ENCODE measurements around the gene KCNQ1.
A peak's percentile ranks its signal among the peaks of the same experiment; 100 is the strongest.

The KCNQ1 gene

DNA sequence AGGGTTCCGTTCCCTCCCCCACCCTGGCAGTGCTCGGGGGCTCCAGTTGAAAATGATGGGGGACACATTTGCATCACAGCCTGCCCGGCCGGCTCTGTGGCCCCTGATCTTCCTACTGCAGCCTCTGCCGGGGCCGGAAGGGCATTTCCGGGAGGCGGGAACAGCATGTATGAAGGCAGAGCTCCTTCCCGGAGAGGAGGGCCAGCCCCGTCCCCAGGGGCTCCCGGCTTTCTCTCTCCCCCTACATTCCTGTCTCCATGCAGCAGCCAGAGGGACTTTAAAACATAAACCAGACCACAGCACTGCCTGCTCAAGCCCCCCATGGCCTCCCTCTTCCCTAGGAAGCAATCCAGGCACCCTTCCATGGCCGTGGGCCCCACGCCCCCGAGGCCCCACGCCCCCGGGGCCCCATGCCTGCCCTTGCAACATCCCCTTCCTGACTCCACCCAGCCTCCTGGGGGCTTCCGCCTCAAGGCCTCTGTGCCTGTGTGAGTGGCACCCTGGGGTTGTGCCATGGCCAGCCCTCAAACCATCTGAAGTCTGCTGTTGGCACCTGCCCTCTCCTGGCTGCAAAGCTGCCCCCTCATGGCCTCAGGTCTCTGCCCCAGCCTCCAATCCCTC is 367.7 kb downstream of the KCNQ1 start:
- ATAC-seq (ENCODE audit: low read depth) (no peak), DNase-seq (ENCODE audit: low spot score in 2 of 2) (no peak)
- peaks cover 18% of the 10 kb centered on the region for H3K9me3 Mint-ChIP-seq
- no peak overlapping the region for H3K4me3 Mint-ChIP-seq
- peaks cover 4% of the 10 kb centered on the region for H3K27me3 Mint-ChIP-seq
- peaks cover 15% of the 10 kb centered on the region for H3K4me1 Mint-ChIP-seq
- H3K36me3 Mint-ChIP-seq: peaks cover 51% of the 10 kb centered on the region
- no peak overlapping the region for H3K27ac Mint-ChIP-seq

DNA sequence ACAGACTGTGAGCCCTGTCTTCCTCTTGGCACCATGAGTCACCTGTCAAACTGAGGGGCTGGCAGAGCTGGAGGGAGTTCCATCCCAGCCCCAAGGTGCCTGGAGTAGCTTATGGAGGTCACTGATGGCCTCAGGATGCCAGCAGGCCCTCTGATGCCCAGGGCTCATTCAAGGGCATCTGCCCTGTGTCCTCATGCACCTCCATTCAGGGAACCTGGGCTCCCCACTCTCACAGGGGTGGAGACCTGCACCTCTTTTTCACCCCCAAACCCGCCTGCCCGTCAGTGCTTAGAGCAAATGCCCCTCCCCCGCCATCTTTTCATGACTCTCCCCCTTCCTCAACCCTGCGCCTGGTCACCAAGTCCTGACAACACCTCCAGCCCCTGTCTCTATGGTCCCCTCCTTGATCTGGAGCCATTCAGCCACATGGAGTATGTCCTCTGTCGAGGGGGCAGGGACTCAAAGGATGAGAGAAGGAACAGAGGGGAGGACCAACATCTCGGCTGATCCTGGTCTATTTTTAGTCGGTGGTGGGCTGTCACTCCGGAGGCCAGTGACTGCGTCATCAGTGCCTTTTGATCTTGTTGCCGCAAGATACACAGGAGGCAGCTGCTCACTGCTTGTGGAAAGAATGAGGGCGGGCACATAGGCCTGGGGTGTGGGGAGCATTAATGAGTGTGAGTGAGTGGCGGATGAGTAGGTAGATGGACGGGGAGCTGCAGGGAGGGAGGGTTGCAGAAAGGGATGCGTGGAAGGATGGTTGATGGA is 368.5 kb downstream of the KCNQ1 start:
- DNase-seq (ENCODE audit: low spot score in 2 of 2) (no peak), ATAC-seq (ENCODE audit: low read depth) (no peak)
- H3K27me3 Mint-ChIP-seq: peaks cover 4% of the 10 kb centered on the region
- H3K4me3 Mint-ChIP-seq: no peak overlapping the region
- H3K9me3 Mint-ChIP-seq: peaks cover 18% of the 10 kb centered on the region
- peaks cover 50% of the 10 kb centered on the region for H3K36me3 Mint-ChIP-seq
- H3K27ac Mint-ChIP-seq: no peak overlapping the region
- H3K4me1 Mint-ChIP-seq: peaks cover 15% of the 10 kb centered on the region

DNA sequence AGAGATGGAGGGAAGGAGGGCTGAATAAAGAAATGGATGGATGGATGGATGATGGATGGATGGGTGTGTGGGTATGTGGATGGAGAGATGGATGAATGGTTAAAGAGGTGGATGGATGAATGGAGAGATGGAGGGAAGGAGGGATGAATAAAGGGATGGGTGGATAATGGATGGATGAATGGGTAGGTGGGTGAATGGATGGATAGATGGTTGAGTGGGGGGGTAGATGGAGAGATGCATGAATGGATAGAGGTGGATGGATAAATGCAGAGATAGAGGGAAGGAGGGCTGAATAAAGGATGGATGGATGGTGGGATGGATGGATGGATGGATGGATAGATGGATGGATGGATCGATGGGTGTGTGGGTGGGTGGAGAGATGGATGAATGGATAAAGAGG is 369.2 kb downstream of the KCNQ1 start:
- no peak for ATAC-seq (ENCODE audit: low read depth)
- H3K27ac Mint-ChIP-seq: no peak overlapping the region
- peaks cover 12% of the 10 kb centered on the region for H3K4me1 Mint-ChIP-seq
- H3K27me3 Mint-ChIP-seq: peaks cover 2% of the 10 kb centered on the region
- H3K4me3 Mint-ChIP-seq: no peak overlapping the region
- DNase-seq (ENCODE audit: low spot score in 2 of 2): no peak
- peaks cover 18% of the 10 kb centered on the region for H3K9me3 Mint-ChIP-seq
- H3K36me3 Mint-ChIP-seq: peaks cover 51% of the 10 kb centered on the region

DNA sequence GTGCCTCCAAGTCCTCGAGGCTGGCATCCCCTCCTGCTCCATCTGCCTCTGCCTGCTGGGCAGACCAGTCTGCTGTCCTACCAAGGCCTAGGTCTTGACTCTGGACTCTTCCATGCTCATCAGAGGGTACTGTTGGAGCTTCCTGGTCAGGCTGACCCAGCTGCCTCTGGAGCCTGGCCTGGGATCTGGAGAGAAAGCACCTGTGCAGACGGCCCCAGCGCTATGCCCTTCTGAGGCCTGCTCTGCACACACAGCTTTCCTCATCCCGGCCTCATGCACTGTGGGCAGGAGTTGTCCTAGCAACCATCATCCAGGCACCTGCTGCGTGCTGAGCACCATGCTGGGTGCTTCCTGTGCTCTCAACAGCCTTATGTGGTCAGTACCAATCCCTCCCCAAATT is 369.9 kb downstream of the KCNQ1 start:
- Mint-ChIP-seq H3K27ac (no peak overlapping the region), H3K36me3 (peaks cover 47% of the 10 kb centered on the region), H3K4me1 (peaks cover 8% of the 10 kb centered on the region), H3K27me3 (peaks cover 2% of the 10 kb centered on the region), H3K4me3 (no peak overlapping the region), H3K9me3 (peaks cover 15% of the 10 kb centered on the region)
- DNase-seq (ENCODE audit: low spot score in 2 of 2) (no peak), ATAC-seq (ENCODE audit: low read depth) (no peak)

DNA sequence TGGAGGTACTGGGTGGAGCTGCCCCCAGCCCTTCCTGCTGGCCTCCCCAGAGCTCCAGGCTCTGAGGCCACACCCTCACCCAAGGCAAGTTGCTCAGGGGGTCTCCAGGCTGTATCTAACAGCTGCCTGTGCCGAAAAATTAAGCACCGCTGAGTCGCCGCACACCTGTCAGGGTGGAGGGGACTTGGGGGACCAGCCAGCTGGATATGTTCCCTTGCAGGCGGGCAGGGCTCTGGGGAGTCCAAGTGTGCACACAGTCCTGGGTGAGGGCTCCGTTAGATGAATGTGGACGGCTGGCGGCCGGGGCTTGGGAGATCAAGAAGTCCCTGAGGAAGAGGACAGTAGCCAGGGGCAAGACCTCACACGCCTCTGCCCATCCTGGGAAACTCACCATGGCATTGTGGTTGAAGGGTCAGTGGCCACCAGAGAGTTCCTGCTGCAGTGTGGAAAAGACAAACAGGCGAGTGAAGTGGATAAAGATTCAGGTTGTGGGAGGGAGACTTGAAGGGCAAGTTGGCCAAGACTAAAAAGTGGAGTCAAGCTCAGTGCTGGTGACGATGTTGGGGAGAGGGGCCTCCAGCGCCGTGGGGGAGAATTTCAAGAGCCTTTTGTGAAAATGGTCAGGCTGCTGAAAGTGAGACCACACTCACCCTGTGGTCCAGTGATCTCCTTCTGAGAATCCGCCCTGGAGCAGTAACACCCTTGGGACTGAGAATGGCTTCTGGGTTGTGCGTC is 371.1 kb downstream of the KCNQ1 start:
- peak overlapping the region; percentile 2 for H3K27ac Mint-ChIP-seq
- peaks cover 2% of the 10 kb centered on the region for H3K27me3 Mint-ChIP-seq
- H3K4me3 Mint-ChIP-seq: no peak overlapping the region

DNA sequence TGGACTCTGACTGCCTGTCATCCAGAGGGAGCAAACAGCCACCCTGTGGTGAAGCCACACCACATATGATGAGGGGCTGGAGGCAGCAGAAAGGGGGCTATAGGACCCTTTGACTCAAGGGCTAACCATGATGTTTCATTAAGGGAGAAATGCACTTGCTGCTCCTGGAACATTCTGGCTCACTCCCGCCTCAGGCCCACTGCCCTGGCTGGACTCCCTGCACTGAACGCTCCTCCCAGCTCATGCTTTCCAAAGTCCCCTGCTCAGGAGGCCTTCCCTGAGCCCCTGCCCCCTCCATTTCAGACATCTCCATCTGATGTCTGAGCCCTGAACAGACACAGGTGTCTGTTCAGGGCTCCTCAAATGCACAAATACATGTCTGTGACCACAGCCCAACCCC is 371.7 kb downstream of the KCNQ1 start:
- Mint-ChIP-seq H3K27me3 (peaks cover 2% of the 10 kb centered on the region), H3K4me3 (no peak overlapping the region), H3K4me1 (peaks cover 8% of the 10 kb centered on the region), H3K36me3 (peaks cover 51% of the 10 kb centered on the region), H3K9me3 (peaks cover 19% of the 10 kb centered on the region), H3K27ac (no peak overlapping the region)
- DNase-seq (ENCODE audit: low spot score in 2 of 2) (no peak), ATAC-seq (ENCODE audit: low read depth) (no peak)

More for the DNA sequence above, 371.1 kb downstream of the KCNQ1 start:
- DNase-seq (ENCODE audit: low spot score in 2 of 2) (no peak), ATAC-seq (ENCODE audit: low read depth) (no peak)
- peaks cover 8% of the 10 kb centered on the region for H3K4me1 Mint-ChIP-seq
- H3K9me3 Mint-ChIP-seq: peaks cover 19% of the 10 kb centered on the region
- peaks cover 51% of the 10 kb centered on the region for H3K36me3 Mint-ChIP-seq

DNA sequence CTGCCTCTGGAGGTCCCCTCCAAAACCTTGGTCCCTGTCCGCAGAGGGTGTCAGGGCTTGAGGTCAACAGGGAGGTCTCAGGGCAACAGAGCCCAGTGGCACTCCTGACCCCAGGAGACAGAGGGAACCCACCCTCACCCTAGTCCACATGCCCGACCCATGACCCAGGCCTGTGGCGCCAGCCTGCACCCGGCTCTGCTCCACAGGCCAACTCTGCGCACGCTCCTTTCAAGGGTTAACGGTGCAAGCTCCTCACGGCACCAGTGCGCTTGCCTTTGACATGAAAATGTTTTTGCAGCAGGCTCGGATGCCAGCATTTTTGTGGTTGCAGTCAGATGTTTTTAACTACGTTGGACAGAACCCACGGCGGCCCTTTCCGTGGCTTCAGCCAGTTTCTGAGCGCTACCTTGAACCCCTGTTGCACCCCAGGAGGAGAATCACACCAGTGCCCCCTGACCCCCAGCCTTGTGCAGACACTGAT is 372.2 kb downstream of the KCNQ1 start:
- Mint-ChIP-seq H3K4me1 (peaks cover 8% of the 10 kb centered on the region), H3K27ac (no peak overlapping the region), H3K36me3 (peaks cover 56% of the 10 kb centered on the region), H3K9me3 (peaks cover 23% of the 10 kb centered on the region), H3K4me3 (no peak overlapping the region), H3K27me3 (peaks cover 2% of the 10 kb centered on the region)
- ATAC-seq (ENCODE audit: low read depth) (no peak), DNase-seq (ENCODE audit: low spot score in 2 of 2) (no peak)

DNA sequence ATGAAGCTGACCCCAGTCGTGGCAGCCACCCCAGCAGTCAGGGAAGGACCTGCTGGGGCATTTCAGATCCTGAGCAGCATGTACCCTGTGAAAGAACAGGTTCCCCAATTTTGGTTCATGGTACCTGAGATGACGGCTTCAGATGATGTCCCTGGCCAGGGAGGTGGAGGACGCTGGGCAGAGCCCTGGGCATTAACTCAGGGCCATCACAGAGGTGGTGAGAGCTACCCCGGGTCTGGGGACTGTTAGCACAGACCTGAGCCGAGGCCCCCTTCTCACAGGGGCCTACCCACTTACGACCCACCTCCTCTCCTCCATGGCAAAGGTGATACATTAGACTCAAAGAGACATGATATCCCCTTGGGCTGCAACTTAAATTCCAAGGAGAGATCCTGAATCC is 372.6 kb downstream of the KCNQ1 start:
- no peak overlapping the region for H3K27ac Mint-ChIP-seq

DNA sequence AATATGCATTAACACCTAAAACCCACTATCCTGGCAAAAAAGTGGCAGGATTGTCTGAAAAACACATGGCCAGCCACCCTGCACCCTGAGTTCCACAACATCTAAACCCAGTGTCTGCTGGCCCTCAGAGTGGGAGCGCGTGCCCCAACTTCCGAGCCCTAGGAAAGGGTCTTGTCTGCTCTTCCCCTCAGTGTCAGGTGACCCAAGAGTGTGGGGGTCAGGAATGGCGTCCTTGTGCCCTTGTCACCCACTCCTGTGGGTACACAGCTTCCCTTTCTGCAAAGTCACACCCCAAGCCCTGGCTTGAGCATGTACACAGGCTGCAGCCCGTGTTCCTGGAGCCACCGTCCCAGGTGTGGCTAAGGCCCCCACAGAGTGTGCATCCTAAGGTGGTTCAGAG is 373.2 kb downstream of the KCNQ1 start:
- no peak overlapping the region for H3K27ac Mint-ChIP-seq
- no peak for ATAC-seq (ENCODE audit: low read depth)
- peaks cover 61% of the 10 kb centered on the region for H3K36me3 Mint-ChIP-seq

More for the DNA sequence above, 372.6 kb downstream of the KCNQ1 start:
- H3K36me3 Mint-ChIP-seq: peaks cover 59% of the 10 kb centered on the region
- no peak for DNase-seq (ENCODE audit: low spot score in 2 of 2)
- ATAC-seq (ENCODE audit: low read depth): no peak
- peaks cover 2% of the 10 kb centered on the region for H3K27me3 Mint-ChIP-seq
- H3K4me3 Mint-ChIP-seq: no peak overlapping the region
- H3K9me3 Mint-ChIP-seq: peaks cover 26% of the 10 kb centered on the region
- H3K4me1 Mint-ChIP-seq: peaks cover 8% of the 10 kb centered on the region

DNA sequence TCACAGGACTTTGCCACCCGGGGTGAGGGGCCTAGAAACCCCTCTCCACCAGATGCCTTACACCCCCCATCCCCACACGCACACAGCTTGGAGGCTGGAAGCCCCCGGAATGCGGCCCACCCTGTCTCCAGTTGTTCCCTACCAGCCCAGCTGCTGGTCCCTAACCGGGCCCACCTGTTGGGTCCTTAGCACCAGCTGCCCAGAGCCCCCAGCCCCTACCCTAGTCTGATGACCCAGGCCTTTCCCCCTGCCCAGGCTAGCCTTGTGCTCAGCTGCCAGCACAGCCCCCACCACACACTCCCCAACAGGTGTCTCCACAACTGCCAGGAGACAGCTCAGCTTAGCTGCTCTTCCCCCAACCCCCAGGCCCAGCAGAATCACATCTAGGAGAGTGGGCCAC is 373.7 kb downstream of the KCNQ1 start:
- ATAC-seq (ENCODE audit: low read depth) (no peak), DNase-seq (ENCODE audit: low spot score in 2 of 2) (no peak)
- H3K4me1 Mint-ChIP-seq: peaks cover 5% of the 10 kb centered on the region
- H3K4me3 Mint-ChIP-seq: no peak overlapping the region
- H3K27ac Mint-ChIP-seq: no peak overlapping the region
- peaks cover 61% of the 10 kb centered on the region for H3K36me3 Mint-ChIP-seq
- H3K9me3 Mint-ChIP-seq: peaks cover 32% of the 10 kb centered on the region
- H3K27me3 Mint-ChIP-seq: peaks cover 2% of the 10 kb centered on the region

More for the DNA sequence above, 373.2 kb downstream of the KCNQ1 start:
- Mint-ChIP-seq H3K4me1 (peaks cover 8% of the 10 kb centered on the region), H3K4me3 (no peak overlapping the region), H3K9me3 (peaks cover 32% of the 10 kb centered on the region), H3K27me3 (peaks cover 2% of the 10 kb centered on the region)
- DNase-seq (ENCODE audit: low spot score in 2 of 2): no peak

DNA sequence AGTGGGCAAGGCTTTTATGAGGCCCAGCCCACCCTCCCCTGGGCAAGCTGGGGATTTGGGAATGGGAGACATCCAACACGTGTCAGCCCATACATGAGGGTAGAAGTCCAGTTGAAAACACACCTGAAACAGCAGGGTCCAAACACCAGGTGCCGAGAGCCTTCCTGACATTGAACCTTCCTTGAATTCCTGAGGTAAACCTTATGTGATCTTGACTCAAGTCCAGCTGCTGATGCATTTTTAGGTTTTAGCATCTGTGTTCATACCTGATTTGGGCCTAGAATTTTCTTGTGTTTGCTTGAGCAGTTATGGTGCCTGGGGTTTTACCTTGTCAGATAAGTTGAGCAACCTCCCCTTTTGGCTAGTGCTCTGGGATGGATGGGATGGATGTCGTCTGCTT is 374.5 kb downstream of the KCNQ1 start:
- no peak for DNase-seq (ENCODE audit: low spot score in 2 of 2)
- no peak for ATAC-seq (ENCODE audit: low read depth)

DNA sequence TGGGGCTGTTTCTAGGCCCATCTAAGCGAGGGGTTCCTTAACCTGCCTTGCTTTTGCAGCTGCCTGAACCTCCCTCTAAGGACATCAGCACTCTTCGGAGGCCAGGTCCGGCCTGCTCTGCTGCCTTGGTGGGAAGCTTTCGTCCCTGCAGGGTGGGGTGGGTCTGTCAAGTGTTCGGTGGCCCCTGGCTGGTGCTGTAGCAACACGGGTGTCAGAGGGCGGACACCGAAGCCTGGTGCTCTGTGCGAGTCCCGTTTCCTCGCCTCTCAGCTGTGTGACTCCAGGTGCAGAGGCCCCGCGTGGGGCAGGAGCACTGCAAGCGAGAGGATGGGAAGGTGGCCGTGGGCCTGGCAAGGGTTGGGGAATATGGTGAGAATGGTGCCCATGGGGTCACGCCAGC is 376.2 kb downstream of the KCNQ1 start:
- Mint-ChIP-seq H3K4me1 (peaks cover 5% of the 10 kb centered on the region), H3K9me3 (peaks cover 20% of the 10 kb centered on the region), H3K27me3 (no peaks in the 10 kb centered on the region), H3K36me3 (peaks cover 50% of the 10 kb centered on the region), H3K27ac (no peak overlapping the region), H3K4me3 (no peak overlapping the region)
- ATAC-seq (ENCODE audit: low read depth): no peak
- no peak for DNase-seq (ENCODE audit: low spot score in 2 of 2)

More for the DNA sequence above, 374.5 kb downstream of the KCNQ1 start:
- H3K36me3 Mint-ChIP-seq: peaks cover 58% of the 10 kb centered on the region
- H3K27me3 Mint-ChIP-seq: no peaks in the 10 kb centered on the region
- no peak overlapping the region for H3K27ac Mint-ChIP-seq
- no peak overlapping the region for H3K4me3 Mint-ChIP-seq
- peaks cover 24% of the 10 kb centered on the region for H3K9me3 Mint-ChIP-seq
- peaks cover 3% of the 10 kb centered on the region for H3K4me1 Mint-ChIP-seq

DNA sequence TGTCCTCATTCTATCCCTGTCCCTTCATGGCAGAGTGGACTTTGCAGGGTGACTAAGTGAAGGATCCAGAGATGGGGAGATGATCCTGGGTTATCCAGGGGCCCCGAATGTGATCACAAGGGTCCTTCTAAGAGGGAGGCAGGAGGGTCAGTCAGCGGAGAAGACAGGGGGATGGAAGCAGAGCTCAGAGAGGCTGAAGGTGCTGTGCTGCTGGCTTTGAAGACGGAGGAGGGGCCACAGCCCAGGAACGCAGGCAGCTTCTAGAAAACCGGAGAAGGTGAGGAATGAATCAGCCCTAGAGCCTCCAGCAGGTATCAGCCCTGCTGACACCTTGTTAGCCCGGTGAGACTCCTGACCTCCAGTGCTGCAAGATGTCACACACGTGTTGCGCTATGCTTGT is 377.1 kb downstream of the KCNQ1 start:
- peaks cover 50% of the 10 kb centered on the region for H3K36me3 Mint-ChIP-seq
- DNase-seq (ENCODE audit: low spot score in 2 of 2) (no peak), ATAC-seq (ENCODE audit: low read depth) (no peak)
- H3K4me3 Mint-ChIP-seq: no peak overlapping the region
- H3K9me3 Mint-ChIP-seq: peaks cover 21% of the 10 kb centered on the region
- H3K4me1 Mint-ChIP-seq: peaks cover 5% of the 10 kb centered on the region
- H3K27ac Mint-ChIP-seq: no peak overlapping the region
- no peaks in the 10 kb centered on the region for H3K27me3 Mint-ChIP-seq

DNA sequence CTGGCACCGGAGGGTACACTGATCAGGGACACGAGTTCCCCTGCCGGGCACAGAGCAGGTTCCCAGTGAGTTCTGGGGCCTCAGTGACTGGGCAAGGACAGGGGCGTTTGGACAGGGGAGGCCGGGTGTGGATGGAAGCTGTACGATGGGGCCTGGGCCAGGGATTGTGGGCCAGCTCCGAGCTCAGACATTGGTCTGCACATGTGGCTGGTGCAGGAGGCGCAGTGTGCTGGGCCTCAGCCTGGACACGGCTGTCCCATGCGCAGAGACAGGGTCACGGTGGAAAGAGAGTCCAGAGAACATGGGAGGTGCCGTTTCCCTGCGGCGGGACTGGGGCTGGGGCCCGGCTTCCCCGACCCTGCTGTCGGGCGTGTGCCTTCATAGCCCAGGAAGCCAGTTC is 380.0 kb downstream of the KCNQ1 start:
- no peak for DNase-seq (ENCODE audit: low spot score in 2 of 2)
- no peak overlapping the region for H3K27ac Mint-ChIP-seq
- peaks cover 54% of the 10 kb centered on the region for H3K36me3 Mint-ChIP-seq
- peaks cover 30% of the 10 kb centered on the region for H3K9me3 Mint-ChIP-seq
- no peak for ATAC-seq (ENCODE audit: low read depth)
- peaks cover 7% of the 10 kb centered on the region for H3K4me1 Mint-ChIP-seq
- no peak overlapping the region for H3K4me3 Mint-ChIP-seq
- H3K27me3 Mint-ChIP-seq: no peaks in the 10 kb centered on the region

All from memory B cell (primary cell).